Measurements from ENCODE around the gene GJB2. TPM values are rescaled to one million over a fixed set of nuclear protein-coding genes. Genes with fewer than 3 reads are reported as not detected.
A peak's percentile ranks its signal among the peaks of the same experiment; 100 is the strongest.

The GJB2 gene
- total RNA-seq, 1 experiment from 2014 or later: 5.5 TPM

DNA sequence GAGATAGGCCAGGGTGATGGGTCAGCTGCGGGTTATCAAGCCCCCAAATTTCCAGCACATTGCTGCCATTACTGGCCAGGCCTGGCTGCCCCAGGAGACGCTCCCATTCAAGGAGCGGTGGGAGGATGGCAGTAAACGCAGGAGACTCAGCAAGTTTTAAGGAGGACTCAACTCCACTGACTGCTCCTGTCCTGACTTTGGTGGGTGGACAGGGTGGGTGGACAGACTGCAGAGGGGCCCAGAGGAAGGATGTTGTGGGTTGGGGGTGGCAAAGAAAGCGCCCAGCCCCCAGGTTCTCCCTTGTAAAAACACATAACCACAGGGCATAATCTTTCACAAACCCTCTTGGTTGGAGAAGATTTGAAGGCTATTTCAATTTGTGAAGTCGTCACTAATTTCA is 35.0 kb upstream of the GJB2 start:
- Histone ChIP-seq H3K4me1 (replicated peaks; ENCODE audit: insufficient read depth) (no peaks in the 10 kb centered on the region), H3K27me3 (ENCODE audit: insufficient read depth, low read depth) (peaks cover 4% of the 10 kb centered on the region; the same call in 1 of the 2 replicates), H2AFZ (0 out of 2 replicates have a peak overlapping the region, but pooled peaks have one; percentile 2), H4K20me1 (ENCODE audit: insufficient read depth) (no peaks in the 10 kb centered on the region), H3F3A (ENCODE audit: insufficient read depth, low read depth) (no peaks in the 10 kb centered on the region), H3K79me2 (ENCODE audit: low read depth) (no peaks in the 10 kb centered on the region), H3K36me3 (ENCODE audit: low read depth) (no peaks in the 10 kb centered on the region), H3K4me2 (no peak overlapping the region), H3K9me3 (ENCODE audit: insufficient read depth, low read depth) (no peaks in the 10 kb centered on the region), H3K27ac (no peak overlapping the region), H3K4me3 (no peak overlapping the region), H3K9me2 (ENCODE audit: insufficient read depth) (no peaks in the 10 kb centered on the region)
- no TSS peak for BruUV-seq (replicated peaks)
- TF ChIP-seq, protein P1, sequence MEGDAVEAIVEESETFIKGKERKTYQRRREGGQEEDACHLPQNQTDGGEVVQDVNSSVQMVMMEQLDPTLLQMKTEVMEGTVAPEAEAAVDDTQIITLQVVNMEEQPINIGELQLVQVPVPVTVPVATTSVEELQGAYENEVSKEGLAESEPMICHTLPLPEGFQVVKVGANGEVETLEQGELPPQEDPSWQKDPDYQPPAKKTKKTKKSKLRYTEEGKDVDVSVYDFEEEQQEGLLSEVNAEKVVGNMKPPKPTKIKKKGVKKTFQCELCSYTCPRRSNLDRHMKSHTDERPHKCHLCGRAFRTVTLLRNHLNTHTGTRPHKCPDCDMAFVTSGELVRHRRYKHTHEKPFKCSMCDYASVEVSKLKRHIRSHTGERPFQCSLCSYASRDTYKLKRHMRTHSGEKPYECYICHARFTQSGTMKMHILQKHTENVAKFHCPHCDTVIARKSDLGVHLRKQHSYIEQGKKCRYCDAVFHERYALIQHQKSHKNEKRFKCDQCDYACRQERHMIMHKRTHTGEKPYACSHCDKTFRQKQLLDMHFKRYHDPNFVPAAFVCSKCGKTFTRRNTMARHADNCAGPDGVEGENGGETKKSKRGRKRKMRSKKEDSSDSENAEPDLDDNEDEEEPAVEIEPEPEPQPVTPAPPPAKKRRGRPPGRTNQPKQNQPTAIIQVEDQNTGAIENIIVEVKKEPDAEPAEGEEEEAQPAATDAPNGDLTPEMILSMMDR (conservative IDR thresholded peaks at IDR 0.05): no peak
- TF ChIP-seq EZH2 (IDR thresholded peaks at IDR 0.05; ENCODE audit: low read depth): no peak
- ChIA-PET CTCF (no interaction called here), POLR2A (ENCODE audit: unreplicated experiment) (no interaction called here)
- DNase-seq: no peak
- intact Hi-C loops (cut with micrococcal nuclease; ENCODE audit: unreplicated experiment): no loop called here

DNA sequence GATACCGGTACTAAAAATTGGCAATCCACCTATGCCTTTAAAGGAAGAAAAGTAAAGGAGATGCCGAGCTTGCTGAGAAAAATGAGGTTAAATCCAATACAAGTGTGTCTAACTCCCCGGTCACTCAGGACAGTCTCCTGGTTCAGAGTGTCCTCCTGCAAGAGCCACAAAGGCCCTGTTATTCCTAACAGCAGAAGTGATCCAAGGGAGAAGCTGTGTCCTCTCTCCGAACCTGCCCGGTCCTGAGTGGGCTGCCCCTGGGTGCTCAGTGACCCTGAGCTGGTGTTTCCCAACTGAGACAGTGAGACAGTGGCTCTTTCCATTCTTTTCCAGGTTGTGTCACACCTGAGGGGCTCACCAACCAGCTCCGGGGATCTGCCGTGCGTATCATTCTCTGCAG is 34.5 kb upstream of the GJB2 start:
- POLR2A ChIA-PET (ENCODE audit: unreplicated experiment): no interaction called here
- no peak overlapping the region for H3K4me2 ChIP-seq
- no peak overlapping the region for H3K27ac ChIP-seq
- intact Hi-C loops (cut with micrococcal nuclease; ENCODE audit: unreplicated experiment): no loop called here
- DNase-seq: no peak
- CTCF ChIA-PET: no interaction called here
- H4K20me1 ChIP-seq (ENCODE audit: insufficient read depth): no peaks in the 10 kb centered on the region
- BruUV-seq (replicated peaks): no TSS peak
- no peaks in the 10 kb centered on the region for H3F3A ChIP-seq (ENCODE audit: insufficient read depth, low read depth)
- H3K9me2 ChIP-seq (ENCODE audit: insufficient read depth): no peaks in the 10 kb centered on the region
- no peaks in the 10 kb centered on the region for H3K4me1 ChIP-seq (replicated peaks; ENCODE audit: insufficient read depth)
- TF ChIP-seq, protein P1 (conservative IDR thresholded peaks at IDR 0.05): no peak
- no peak for TF ChIP-seq EZH2 (IDR thresholded peaks at IDR 0.05; ENCODE audit: low read depth)
- H3K4me3 ChIP-seq: no peak overlapping the region
- H3K27me3 ChIP-seq (ENCODE audit: insufficient read depth, low read depth): peaks cover 4% of the 10 kb centered on the region; the same call in 1 of the 2 replicates
- H3K79me2 ChIP-seq (ENCODE audit: low read depth): no peaks in the 10 kb centered on the region
- no peak overlapping the region for H2AFZ ChIP-seq
- no peaks in the 10 kb centered on the region for H3K9me3 ChIP-seq (ENCODE audit: insufficient read depth, low read depth)
- H3K36me3 ChIP-seq (ENCODE audit: low read depth): no peaks in the 10 kb centered on the region

GRCh38 chr13:20222553-20222952 is 29.8 kb upstream of the GJB2 start:
- H2AFZ ChIP-seq: no peak overlapping the region
- POLR2A ChIA-PET (ENCODE audit: unreplicated experiment): no interaction called here

More at GRCh38 chr13:20222553-20222952, 29.8 kb upstream of the GJB2 start:
- Histone ChIP-seq H3K27me3 (ENCODE audit: insufficient read depth, low read depth) (peaks cover 4% of the 10 kb centered on the region; the same call in 1 of the 2 replicates), H3K4me1 (replicated peaks; ENCODE audit: insufficient read depth) (no peaks in the 10 kb centered on the region), H3K9me2 (ENCODE audit: insufficient read depth) (no peaks in the 10 kb centered on the region), H3K9me3 (ENCODE audit: insufficient read depth, low read depth) (no peaks in the 10 kb centered on the region), H3F3A (ENCODE audit: insufficient read depth, low read depth) (no peaks in the 10 kb centered on the region), H4K20me1 (ENCODE audit: insufficient read depth) (no peaks in the 10 kb centered on the region), H3K79me2 (ENCODE audit: low read depth) (no peaks in the 10 kb centered on the region), H3K4me3 (no peak overlapping the region), H3K27ac (no peak overlapping the region), H3K36me3 (ENCODE audit: low read depth) (no peaks in the 10 kb centered on the region), H3K4me2 (no peak overlapping the region)
- CTCF ChIA-PET: no interaction called here
- BruUV-seq (replicated peaks): no TSS peak
- no peak for DNase-seq
- intact Hi-C loops (cut with micrococcal nuclease; ENCODE audit: unreplicated experiment): no loop called here
- TF ChIP-seq EZH2 (IDR thresholded peaks at IDR 0.05; ENCODE audit: low read depth): no peak
- TF ChIP-seq, protein P1 (conservative IDR thresholded peaks at IDR 0.05): no peak

Measured in PC-9 (cell line).